Measurements from ENCODE around the gene AKT1.
"Not testable (repeated sequence)": the region's sequence is repeated elsewhere in the genome, so short reads cannot be mapped to it uniquely, and the experiment has no call there.

The AKT1 gene

DNA sequence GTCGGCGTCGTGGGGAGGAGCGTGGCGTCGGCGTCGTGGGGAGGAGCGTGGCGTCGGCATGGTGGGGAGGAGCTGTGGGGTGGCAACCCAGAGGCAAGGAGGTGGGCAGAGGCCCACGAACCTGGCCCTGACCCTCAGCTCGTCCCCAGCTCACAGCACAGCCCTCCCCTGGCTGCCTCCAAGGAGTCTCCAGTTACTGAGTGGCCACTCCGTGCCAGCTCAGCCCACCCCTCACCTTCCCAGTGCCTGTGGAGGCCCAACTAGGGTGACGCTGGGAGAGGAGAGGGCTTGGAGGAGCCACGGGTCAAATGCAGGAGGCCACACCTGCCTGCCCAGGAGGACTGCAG lies 65.7 kb downstream of the AKT1 start:
- no peak for DNase-seq
- no peak for TF ChIP-seq POLR2A (IDR thresholded peaks at IDR 0.05; ENCODE audit: low read length)
- TF ChIP-seq GATA1 (IDR thresholded peaks at IDR 0.05; ENCODE audit: low read depth, low read length): no peak

DNA sequence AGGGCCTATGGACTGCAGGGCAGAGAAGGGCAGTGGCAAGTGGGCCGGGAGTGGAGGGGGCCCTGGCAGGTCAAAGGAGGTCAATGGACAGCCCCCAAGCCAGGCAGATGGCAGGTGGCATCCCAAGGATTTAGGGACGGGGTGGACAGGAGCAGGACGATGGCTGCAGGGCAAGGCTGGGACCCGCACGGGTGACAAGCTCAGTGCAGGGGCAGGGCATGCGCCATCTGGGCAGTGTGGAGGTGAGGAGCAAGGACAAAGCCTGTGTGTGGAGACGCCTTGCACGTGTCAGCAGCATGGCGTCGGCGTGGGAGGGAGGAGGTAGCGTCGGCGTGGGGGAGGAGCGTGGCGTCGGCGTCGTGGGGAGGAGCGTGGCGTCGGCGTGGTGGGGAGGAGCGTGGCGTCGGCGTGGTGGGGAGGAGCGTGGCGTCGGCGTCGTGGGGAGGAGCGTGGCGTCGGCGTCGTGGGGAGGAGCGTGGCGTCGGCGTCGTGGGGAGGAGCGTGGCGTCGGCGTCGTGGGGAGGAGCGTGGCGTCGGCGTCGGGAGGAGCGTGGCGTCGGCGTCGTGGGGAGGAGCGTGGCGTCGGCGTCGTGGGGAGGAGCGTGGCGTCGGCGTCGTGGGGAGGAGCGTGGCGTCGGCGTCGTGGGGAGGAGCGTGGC lies 66.2 kb downstream of the AKT1 start:
- DNase-seq: not testable (repeated sequence)

- TF ChIP-seq GATA1 (IDR thresholded peaks at IDR 0.05; ENCODE audit: low read depth, low read length) (no peak), POLR2A (IDR thresholded peaks at IDR 0.05; ENCODE audit: low read length) (no peak)
- no peak for DNase-seq
Measured at GRCh38 chr14:104728631-104729030, 66.9 kb downstream of the AKT1 start.

- TF ChIP-seq POLR2A (IDR thresholded peaks at IDR 0.05; ENCODE audit: low read length): no peak
- no peak for TF ChIP-seq GATA1 (IDR thresholded peaks at IDR 0.05; ENCODE audit: low read depth, low read length)
- no peak for DNase-seq
Measured at GRCh38 chr14:104726600-104727451, 68.7 kb downstream of the AKT1 start.

DNA sequence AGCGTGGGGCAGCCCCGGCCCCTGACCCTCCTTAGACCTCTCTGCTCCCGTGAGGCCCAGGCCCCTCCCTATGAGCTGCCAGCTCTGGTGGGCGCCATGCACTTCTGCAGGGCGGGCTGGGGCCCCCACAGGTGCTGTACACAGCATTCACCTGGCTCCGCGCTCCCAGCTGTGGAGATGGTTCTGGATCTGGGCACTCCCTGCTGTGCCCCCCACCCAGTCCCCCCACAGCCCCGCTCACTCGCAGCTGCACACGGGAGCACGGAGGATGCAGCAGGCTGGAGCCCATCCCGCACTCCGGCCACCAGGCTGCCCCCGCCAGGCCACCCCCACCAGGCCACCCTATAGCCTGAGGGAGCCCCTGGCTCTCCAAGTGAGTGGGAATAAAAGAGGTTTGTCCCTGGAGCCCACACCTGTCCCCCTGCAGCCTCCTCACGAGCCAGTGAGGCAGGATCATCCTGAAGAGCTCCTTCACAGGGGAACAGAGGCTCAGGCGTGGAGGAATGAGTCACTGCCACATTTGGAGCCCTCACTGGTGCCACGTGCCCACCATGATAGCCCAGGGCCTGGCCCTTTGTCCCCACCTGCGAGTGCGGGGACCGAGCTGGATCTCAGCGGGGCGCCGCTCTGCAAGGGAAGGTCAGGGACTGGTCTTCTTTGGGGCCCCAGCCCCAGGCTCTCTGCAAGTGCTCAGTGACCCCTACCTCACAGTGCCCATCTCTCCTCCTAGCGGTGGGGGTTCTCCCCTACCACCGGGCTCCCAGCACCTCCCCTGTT lies 69.6 kb downstream of the AKT1 start:
- TF ChIP-seq POLR2A (IDR thresholded peaks at IDR 0.05; ENCODE audit: low read length) (no peak), GATA1 (IDR thresholded peaks at IDR 0.05; ENCODE audit: low read depth, low read length) (no peak)
- DNase-seq: no peak

- peak in 1 of 2 experiments; percentile 22 for DNase-seq
- TF ChIP-seq POLR2A (IDR thresholded peaks at IDR 0.05; ENCODE audit: low read length): no peak
Measured at GRCh38 chr14:104724981-104725771, 70.4 kb downstream of the AKT1 start.

- DNase-seq: no peak
- TF ChIP-seq POLR2A (IDR thresholded peaks at IDR 0.05; ENCODE audit: low read length) (no peak), GATA1 (IDR thresholded peaks at IDR 0.05; ENCODE audit: low read depth, low read length) (no peak)
Measured at GRCh38 chr14:104724407-104724980, 71.1 kb downstream of the AKT1 start.

- TF ChIP-seq POLR2A (IDR thresholded peaks at IDR 0.05; ENCODE audit: low read length) (no peak), GATA1 (IDR thresholded peaks at IDR 0.05; ENCODE audit: low read depth, low read length) (no peak)
- peak; percentile 67 to 81 for DNase-seq
Measured at GRCh38 chr14:104723651-104724406, 71.7 kb downstream of the AKT1 start, which contains the start of gene ADSS1. ADSS1 (plus strand) TSS chr14:104724229; CDS start chr14:104724271, 42 bp downstream.

- DNase-seq: no peak
- TF ChIP-seq GATA1 (IDR thresholded peaks at IDR 0.05; ENCODE audit: low read depth, low read length) (no peak), POLR2A (IDR thresholded peaks at IDR 0.05; ENCODE audit: low read length) (no peak)
Measured at GRCh38 chr14:104722938-104723650, 72.5 kb downstream of the AKT1 start.

- DNase-seq: no peak
- no peak for TF ChIP-seq POLR2A (IDR thresholded peaks at IDR 0.05; ENCODE audit: low read length)
- no peak for TF ChIP-seq GATA1 (IDR thresholded peaks at IDR 0.05; ENCODE audit: low read depth, low read length)
Measured at GRCh38 chr14:104721505-104722431, 73.8 kb downstream of the AKT1 start.
